NCI-H748 (cell line): Measurements from ENCODE around the gene RCOR2.
A peak's percentile ranks its signal among the peaks of the same experiment; 100 is the strongest.
"Not testable (repeated sequence)": the region's sequence is repeated elsewhere in the genome, so short reads cannot be mapped to it uniquely, and the experiment has no call there.

Experiments
- DNase-seq: peaks from one replicate; lab custom pipeline; 2025; ENCODE audit not compliant: unreplicated experiment; lab: John Stamatoyannopoulos, UW

Gene RCOR2

DNA sequence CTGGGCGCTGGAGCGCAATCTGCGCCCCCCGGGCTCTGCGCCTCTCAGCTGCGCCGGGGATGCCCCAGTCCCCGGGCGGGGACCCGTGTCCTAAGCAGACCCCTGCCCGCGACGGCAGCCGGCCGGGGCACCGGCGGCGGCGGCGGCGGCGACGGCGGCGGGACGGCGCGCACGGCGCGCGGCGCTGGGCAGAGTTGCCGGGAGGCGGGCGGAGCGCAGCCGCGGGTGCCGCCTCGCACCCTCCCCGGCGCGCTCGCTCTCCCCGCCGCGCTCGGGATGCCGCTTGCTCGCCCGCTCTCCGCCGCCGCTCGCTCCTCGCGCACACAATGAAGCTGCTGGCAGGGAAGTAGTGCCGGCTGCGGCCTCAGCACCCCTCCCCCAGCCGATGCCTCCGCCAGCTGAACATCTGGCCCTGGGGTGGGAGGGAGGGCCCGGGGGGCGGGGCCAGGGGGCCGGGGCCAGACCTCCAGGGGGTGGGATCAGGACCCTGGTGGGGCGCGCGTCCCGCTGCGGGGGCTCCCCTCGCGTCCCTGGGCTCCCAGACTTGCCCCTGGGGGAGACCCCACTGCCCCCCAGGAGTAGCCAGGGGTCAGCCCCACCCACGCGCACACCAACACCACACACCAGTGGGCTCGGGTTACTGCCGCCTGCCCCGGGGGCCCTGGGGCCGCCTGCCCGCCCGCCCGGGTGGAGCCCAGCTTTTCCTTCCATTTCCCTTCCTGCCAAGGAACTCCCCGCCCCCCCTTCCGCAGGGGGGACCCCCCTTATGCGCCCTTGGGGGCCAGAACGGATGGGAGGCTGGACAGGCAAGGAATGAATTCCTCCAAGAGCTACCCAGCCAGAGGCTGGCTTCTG, at the start of gene RCOR2:
TSS of gene RCOR2 (minus strand) at position 328 of the 855 bp plus-strand sequence. CDS start 708 bp downstream, outside the sequence.
- DNase-seq = peak; percentile 92

DNA sequence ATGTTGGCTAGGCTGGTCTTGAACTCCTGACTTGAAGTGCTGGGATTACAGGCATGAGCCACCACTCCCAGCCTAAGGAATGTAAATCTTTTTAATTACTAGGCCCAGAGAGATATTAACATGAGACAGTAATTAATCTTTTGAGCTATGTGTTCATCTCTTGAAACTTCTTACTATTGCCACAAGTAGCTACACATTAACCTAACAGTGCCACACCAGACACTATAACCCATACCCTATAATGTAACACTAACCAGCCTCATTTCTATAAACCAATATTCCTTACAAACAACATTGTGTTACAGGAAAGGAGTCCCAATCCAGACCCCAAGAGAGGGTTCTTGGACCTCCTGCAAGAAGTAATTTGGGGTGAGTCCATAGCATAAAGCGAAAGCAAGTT, 49.5 kb upstream of the RCOR2 start:
- DNase-seq = no peak

DNA sequence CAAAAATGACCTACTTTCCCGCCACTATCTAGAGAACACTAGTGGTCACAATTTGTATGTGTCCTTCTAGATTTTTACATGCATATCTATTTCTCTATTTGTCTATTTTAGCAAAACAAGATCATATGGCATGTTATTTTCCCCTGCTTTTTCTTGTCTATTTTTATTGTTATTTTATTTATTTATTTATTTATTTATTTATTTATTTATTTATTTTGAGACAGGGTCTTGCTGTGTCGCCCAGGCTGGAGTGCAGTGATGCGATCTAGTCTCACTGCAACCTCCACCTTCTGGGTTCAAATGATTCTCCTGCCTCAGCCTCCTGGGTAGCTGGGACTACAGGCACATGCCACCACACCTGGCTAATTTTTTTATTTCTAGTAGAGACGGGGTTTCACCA, 46.9 kb upstream of the RCOR2 start:
- not testable (repeated sequence) for DNase-seq

DNA sequence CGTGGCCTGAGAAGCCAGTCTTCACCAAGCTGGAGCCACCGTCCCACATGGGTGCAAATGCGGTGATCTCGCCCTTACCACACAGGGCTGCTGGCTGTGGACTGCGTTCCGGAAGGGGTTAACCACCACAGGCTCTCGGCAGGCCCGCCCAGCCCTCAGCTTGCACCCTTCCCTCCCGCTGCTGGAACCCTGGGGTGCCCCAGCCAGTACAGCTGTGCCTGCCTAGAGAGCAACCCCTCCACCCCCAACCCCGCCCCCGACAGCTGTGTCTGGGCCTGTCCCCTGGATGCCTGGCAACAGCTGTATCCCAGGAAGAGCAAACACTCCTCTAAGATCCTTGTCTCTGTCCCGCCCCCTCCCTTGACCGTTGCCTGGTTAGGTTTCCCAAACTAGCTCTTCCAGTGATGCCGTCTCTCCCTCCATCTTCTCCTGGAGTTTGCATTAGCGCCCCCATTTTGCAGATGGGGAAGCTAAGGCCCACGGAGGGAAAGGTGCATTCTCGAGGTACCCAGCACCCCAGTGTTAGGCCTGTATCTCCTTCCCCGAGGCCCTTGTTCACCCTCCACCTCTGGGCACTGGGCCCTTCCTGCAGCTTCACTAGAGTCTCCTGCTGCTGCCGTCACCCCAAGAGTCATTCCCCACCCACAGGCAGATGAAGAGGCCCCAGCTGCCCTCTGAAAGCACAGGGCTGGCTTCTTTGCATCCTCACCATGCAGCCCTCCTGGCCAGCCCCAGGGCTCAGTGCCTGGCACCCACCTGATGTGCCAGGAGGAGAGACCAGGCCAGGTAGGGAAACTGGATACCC, 44.8 kb upstream of the RCOR2 start:
- peak; percentile 57 for DNase-seq

DNA sequence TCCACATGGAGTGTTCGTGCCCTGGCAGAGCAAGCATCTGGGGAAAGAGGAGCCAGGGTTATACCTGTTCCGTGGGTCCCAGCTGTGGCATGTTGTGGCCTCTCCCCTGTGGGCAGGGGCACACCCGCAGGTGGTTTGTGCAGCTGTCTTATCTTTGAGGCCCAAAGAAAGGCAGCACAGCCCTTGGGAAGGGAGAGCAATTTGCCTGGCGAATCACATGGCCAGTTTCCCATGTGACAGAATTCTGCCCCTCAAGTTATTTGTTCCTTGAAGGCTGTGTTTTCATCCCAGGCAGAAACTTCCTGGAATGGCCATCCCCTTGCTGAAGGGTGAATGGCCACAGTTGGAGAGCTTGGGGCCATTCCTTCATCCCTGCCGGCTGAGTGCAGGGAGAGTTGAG, 41.0 kb upstream of the RCOR2 start:
- DNase-seq = no peak

DNA sequence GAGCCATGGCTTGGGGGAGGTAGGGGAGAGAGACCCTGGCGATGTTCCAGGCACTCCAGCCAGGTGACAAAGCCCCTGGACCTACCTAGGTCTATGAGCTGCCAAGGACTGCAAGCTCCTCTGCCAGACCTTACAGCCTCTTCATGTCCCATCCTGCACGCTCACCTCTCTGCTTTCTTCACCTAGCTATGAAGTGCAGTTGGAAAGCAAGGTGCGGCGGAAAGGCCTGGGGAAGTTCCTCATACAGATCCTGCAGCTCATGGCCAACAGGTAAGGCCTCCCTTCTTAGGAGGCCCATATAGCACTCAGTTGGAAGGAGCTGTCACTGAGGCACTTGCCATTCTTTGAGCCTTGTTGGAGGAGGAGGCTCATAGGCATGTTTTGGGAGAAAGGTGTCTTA, 35.6 kb upstream of the RCOR2 start:
- DNase-seq = no peak

DNA sequence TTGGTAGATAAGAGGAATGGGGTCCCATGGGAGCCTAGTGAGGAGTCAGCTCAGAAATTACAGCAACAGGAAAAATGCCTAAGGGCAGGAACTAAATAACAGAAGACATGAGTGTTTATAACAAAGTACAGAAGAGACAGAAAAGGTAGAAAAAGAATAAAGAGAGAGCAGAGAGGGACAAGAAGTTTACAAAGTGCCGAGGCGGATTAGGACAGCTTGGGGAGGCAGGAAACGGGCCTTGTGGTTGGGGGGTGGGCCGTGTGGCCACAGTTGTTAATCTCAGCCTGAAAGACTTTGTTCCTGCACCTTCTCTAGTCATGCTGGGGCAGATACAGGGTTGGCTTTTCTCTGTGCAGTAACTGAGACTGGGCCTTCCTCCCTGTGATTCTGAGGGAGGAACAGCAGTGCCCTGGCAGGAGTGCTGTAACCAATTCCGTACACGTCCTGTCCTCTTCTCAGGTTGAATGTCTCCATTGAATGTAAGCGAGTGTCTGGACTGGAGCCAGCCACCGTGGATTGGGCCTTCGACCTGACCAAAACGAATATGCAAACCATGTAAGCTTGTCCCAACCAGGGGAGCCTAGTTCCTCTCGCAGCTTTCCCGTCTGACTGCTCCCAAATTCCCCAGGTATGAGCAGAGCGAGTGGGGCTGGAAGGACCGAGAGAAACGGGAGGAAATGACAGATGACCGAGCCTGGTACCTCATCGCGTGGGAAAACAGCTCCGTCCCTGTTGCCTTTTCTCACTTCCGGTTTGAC, 35.0 kb upstream of the RCOR2 start:
- no peak for DNase-seq

DNA sequence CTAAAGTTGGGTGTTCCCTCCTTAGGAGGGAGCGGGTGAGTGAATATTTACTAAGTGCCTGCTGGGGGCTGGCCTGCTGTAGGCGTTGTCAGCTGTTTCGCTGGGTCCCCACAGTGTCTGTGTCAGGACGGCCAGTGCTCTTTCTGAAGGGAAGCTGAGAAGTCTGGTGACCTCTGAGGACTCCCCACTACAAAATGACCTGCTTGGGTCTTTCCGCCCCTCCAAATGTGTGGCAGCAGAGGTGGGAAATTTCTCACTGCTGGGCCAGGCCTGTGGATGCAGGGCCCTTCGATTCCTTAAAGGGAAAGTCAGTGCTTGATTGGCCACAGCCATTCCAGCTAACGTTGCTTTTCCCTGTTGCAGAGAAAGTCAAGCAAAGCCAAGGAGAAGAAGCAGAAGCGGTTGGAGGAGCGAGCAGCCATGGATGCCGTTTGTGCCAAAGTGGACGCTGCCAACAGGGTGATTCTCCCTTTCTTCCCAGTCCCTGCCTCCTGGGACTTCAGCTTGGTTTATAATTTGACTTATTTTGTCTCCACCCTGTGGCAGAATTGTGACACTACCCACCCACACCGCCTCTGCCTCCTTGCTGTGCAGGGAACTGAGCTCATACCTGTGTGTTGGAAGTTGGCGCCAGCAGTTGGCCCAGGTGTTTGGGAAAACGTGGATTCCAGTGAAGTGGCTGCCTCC, 28.7 kb upstream of the RCOR2 start:
- peak; percentile 65 for DNase-seq

DNA sequence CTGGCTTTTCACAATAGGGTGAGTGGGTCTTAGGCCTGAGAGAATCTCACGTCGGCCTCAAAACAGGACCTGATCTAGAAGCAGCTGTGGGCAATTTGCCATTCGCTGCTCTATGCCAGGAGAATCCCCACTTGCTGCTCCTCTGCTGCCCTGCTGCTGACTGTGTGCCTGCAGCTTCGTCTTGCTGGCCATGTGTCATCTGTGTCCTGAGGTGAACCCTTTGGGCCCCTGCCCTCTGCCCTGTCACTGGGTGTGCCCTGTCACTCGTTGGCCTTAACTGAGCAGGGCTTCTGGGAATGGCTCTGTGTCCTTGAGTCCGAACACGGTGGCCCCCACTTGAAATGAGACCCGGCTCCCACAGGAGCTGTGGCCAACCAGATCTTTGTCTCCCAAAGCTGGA, 28.0 kb upstream of the RCOR2 start:
- no peak for DNase-seq

DNA sequence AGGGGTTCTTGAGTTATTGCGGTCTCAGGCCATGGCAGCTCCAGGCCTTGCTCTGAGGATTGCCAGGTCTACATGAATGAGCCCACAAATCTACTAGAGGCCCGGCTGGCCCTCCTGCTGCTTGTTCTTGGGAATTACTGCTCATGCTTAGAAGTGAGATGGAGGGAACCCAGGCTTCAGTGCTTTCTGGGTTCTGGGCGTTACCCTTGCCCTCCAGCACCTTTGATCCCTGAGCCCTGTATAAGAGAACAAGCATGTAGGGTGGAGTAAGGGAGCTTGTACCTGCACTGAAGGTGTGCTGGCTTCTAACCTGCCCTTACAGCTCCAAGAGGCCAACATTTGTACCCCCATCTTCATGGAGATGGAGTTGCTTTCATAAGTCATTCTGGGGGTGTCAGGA, 25.8 kb upstream of the RCOR2 start:
- no peak for DNase-seq

DNA sequence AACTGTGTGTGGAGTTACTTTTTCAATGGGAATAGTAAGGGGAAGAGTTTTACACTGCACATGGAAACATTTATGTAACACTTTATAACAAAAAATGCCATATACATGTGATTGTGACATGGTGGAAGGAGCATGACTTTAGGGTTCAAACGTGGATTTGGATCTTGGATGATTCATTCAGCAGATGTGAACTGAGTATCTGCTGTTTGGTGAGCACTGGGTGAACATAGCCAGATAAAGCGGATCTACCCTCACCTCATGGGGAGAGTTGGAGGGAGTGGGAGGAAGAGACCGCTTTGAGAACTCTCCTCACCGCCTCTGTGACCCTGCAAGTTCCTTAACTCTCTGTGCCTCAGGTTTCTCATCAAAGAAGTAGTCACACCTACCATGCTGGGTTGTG, 24.9 kb upstream of the RCOR2 start:
- no peak for DNase-seq

DNA sequence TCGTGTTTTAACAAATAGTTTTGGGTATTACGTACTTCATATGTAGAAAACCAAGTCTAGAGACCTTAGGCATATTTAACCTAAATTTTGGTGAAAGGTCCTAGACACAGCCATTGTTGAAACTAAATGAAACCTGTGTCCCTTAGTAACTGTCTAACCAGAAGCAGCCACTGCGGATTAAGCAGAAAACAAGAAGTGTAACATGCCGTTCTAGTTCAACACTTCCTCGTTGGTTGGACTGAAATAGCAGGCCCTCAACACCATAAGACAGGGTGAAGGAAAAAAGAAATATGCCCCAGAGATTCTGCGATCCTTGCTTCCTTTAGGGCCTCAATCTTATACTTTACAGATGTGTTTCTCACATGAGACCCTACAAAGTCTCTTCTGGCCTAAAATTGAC, 23.8 kb upstream of the RCOR2 start:
- no peak for DNase-seq

DNA sequence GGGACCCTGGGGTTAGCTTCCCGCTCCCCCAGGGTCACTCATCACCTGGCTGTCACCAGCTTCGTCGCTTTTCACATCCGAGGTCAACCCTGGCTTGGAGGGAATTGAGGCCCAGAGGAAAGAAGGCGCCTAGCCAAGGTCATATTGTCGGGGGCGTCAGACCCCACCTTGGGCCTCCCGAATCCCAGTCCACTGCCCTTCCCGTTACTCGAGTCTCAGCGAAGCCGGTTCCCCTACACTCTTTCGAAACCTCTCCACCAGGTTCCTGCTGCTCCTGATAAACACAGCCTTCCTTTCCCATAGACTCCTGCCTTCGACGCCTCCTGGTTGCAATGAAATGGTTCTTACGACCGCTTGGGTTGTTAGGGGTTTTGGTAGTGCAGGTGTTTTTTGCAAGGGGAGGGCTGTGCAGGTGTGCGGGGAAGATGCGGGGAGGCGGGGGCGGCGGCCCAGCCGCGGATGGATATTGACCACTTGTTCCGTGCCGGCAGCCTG, 22.5 kb upstream of the RCOR2 start:
- peak; percentile 62 for DNase-seq

DNA sequence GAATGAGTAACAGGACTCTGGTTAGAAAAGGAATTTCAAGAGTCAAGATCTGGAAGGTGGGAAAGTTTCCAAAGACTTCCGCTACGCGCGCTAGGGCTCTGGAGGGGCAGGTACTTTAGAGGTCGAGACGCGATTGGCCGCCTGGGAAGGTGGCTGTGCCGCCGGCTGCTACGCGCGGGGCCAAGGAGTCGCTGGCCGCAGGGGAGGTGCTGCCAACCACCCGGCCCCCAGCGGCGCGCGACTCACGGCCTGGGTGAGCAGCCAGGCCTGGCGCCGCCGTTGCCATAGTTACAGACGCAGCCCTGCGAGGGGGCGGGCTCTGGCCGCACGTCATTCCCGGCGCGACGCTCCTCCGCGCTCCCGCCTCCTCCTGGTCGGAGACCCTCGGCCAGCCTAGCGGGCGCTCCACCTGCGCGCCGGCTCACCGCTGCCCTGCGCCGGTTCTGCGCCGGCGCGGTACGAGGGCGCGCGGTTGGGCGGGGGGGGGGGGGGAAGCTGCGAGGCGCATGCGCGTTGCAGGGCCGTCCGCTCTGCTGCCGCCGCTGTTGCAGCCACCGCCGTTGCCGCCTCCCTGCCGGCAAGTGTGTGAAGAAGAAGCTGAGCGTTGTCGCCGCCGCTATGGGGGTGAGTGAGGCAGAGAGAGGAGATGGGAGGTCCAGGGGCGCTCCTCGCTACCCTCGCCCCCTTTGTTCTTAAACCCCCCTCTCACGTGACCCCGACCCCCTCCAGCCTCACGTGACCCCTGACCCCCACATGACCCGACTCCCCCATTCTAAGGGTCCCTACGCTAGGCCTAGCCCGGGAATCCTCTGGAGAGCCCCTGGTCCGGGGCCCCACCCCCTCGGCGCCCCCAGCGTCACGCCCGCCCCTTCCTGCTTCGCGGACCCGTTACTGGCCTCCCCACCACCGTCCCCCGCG, 21.8 kb upstream of the RCOR2 start, which contains the start of gene NAA40:
TSS of gene NAA40 (plus strand) at position 524 of the 918 bp plus-strand sequence. CDS start at position 619, 95 bp downstream.
- DNase-seq = peak; percentile 99

DNA sequence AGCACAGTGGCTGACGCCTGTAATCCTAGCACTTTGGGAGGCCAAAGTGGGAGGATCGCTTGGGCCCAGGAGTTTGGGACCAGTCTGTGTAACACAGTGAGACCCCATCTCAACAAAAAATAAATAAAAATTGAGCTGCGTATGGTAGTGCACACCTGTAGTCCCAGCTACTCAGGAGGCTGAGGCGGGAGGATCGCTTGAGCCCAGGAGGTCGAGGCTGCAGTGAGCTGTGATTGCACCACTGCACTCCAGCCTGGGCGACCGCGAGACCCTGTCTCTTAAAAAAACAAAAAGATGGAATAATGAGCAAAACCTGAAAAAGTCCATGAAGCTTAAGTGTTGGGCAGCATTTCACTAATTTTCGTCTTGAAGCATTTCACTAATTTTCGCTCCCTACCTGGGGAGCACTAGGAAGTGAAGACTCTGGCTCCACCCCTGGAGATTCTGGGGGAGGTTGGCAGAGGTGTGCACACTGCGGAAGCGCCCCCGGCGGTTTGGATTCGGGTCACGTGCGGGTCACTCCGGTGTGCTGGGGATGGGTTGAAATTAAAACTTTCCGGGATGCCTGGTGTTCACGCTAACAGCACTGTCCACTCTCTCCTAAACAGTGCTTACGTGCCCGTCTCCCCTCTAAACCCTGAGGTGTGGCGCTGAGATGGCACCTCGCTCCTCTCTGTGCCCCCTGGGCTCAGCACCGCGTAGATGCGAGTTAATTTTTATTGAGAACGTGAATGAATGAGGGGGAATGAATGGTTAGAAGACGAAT, 20.9 kb upstream of the RCOR2 start:
- peak; percentile 72 for DNase-seq

DNA sequence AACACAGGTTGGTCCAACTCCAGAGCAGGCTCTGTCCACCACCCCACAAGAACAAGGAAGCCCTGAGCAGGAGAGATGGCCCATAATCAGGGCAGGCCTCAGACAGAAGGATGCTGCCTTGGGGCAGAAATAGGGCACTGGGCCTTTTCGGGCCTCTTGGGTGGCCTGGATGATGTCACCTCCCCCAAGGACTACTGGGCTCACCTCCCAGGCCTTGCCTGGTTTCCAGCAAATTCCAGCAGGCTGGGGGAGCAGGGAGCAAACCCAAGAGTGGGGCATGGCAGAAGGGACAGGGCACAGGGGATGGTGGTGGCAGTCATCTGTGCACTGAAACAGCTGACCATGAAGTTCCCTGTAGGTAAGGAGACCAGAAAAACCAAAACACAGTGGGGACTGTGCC, 16.5 kb upstream of the RCOR2 start:
- DNase-seq = no peak

DNA sequence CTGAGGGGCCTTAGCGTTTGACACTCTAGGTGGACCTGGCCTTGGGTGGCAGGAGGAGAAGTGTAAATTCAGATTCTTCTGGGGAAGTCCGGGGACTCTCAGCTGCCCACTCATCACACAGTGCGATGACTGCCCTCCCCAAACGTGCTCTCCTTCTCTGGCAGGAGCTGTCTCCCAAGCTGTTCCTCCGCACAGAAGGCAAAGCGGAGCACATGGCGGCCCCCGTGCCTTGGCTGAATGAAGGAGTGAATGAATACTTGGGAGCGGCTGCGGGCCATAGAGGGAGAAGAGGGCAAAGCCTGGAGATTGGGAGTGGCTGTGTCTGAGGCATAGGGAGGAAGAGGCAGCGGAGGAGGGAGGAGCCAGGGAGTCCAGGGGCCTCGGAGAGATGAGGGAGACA, 14.9 kb upstream of the RCOR2 start:
- DNase-seq = no peak

DNA sequence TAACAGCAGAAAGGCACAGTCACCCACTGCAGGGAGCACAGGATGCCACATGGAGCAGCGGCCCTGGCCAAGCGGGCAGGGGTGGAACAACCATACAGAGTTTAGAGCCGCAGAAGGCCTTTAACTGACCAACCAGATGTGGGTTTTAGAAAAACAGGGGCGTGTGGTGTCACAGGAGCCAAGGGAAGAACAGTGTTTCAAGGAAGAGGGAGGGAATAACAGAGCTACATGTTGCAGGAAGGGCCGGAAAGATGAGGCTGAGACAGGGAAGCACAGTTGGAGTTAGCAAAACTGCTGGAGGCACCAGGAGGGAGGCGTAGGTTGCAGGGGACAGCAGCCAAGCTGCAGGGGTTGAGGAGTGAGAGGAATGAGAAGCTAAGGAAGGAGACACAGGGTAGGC, 14.1 kb upstream of the RCOR2 start:
- DNase-seq = no peak

DNA sequence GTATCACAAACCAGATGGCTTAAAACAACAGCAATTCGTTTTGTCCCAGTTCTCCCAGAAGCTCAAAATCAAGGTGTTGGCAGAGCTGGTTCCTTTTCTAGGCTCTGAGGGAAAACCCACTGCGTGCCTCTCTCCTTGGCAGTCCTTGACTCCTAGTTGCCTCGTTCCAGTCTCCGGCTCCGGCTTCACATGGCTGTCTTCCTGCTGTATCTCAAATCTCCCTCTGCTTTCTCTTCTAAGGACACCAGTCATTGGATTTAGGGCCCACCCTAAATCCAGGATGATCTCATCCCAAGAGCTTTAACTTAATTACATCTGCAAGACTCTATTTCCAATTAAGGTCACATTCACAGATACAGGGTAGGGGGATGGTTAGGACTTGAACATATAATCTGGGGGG, 12.7 kb upstream of the RCOR2 start:
- no peak for DNase-seq
